H9 (cell line): Measurements from ENCODE around the gene YPEL1. TPM values are rescaled to one million over a fixed set of nuclear protein-coding genes. Genes with fewer than 3 reads are reported as not detected.

ENCODE experiments used
- DNase-seq: peaks from one replicate; pipeline ENCODE4 v3.0.0-alpha.2; 2017
- H2AFZ ChIP-seq: one replicate; pipeline ENCODE4 v1.6.1; 2013; ENCODE audit warnings: mild to moderate bottlenecking, low read length, control low read depth, moderate library complexity
- H2AK5ac ChIP-seq: 2 replicates; pipeline ENCODE4 v1.6.1; 2013; ENCODE audit warnings: low read length, control low read depth, mixed read lengths; ENCODE audit not compliant: insufficient read length
- H2BK120ac ChIP-seq: one replicate; pipeline ENCODE4 v1.6.1; 2013; ENCODE audit warnings: low read depth, mild to moderate bottlenecking, low read length, control low read depth, inconsistent platforms; ENCODE audit not compliant: poor library complexity, severe bottlenecking
- H2BK12ac ChIP-seq: 2 replicates; pipeline ENCODE4 v1.6.1; 2013; ENCODE audit warnings: low read length, control low read depth, mixed read lengths, low read depth; ENCODE audit not compliant: insufficient read length
- H2BK15ac ChIP-seq: 2 replicates; pipeline ENCODE4 v1.6.1; 2013; ENCODE audit warnings: low read depth, low read length, control low read depth
- H2BK20ac ChIP-seq: one replicate; pipeline ENCODE4 v1.6.1; 2013; ENCODE audit warnings: low read depth, mild to moderate bottlenecking, low read length, control low read depth, inconsistent platforms; ENCODE audit not compliant: poor library complexity, severe bottlenecking
- H2BK5ac ChIP-seq: 2 replicates; pipeline ENCODE4 v1.6.1; 2013; ENCODE audit warnings: low read length, control low read depth, mixed read lengths; ENCODE audit not compliant: insufficient read length
- H3K14ac ChIP-seq: 2 replicates; pipeline ENCODE4 v1.6.1; 2013; ENCODE audit warnings: low read length, control low read depth; ENCODE audit not compliant: insufficient read depth
- H3K18ac ChIP-seq: 2 replicates; pipeline ENCODE4 v1.6.1; 2013; ENCODE audit warnings: low read depth, mild to moderate bottlenecking, mixed read lengths, low read length, control low read depth; ENCODE audit not compliant: insufficient read length
- H3K23ac ChIP-seq: 2 replicates; pipeline ENCODE4 v1.6.1; 2013; ENCODE audit warnings: low read length, control low read depth, mixed read lengths, low read depth; ENCODE audit not compliant: insufficient read length
- H3K23me2 ChIP-seq: 2 replicates; pipeline ENCODE4 v1.6.1; 2013; ENCODE audit warnings: low read depth, mild to moderate bottlenecking, mixed read lengths, low read length, control low read depth; ENCODE audit not compliant: insufficient read length, poor library complexity, severe bottlenecking
- H3K27ac ChIP-seq: 2 replicates; pipeline ENCODE4 v1.5.1; 2013; ENCODE audit warnings: low read length, control low read depth, mixed read lengths, low read depth; ENCODE audit not compliant: insufficient read length
- H3K27me3 ChIP-seq: 2 replicates; pipeline ENCODE4 v1.6.1; 2013; ENCODE audit warnings: low read length, control low read depth, inconsistent platforms; ENCODE audit not compliant: insufficient read depth
- H3K4ac ChIP-seq: 2 replicates; pipeline ENCODE4 v1.6.1; 2013; ENCODE audit warnings: low read depth, mild to moderate bottlenecking, control low read depth, inconsistent platforms, low read length, moderate library complexity
- H3K4me1 ChIP-seq: 2 replicates; pipeline ENCODE4 v1.6.1; 2013; ENCODE audit warnings: low read length, control low read depth, inconsistent platforms; ENCODE audit not compliant: insufficient read depth
- H3K4me2 ChIP-seq: 2 replicates; pipeline ENCODE4 v1.6.1; 2013; ENCODE audit warnings: low read length, control low read depth, mixed read lengths; ENCODE audit not compliant: insufficient read length, insufficient read depth
- H3K56ac ChIP-seq: 2 replicates; pipeline ENCODE4 v1.6.1; 2013; ENCODE audit warnings: low read depth, mild to moderate bottlenecking, mixed read lengths, low read length, control low read depth; ENCODE audit not compliant: insufficient read length
- H3K79me1 ChIP-seq: 2 replicates; pipeline ENCODE4 v1.6.1; 2013; ENCODE audit warnings: low read depth, mild to moderate bottlenecking, moderate library complexity, low read length, control low read depth, inconsistent platforms; ENCODE audit not compliant: insufficient read depth, poor library complexity, severe bottlenecking
- H3K79me2 ChIP-seq: 2 replicates; pipeline ENCODE4 v1.6.1; 2013; ENCODE audit warnings: low read length, control low read depth, inconsistent platforms; ENCODE audit not compliant: insufficient read depth
- H3K9ac ChIP-seq: 2 replicates; pipeline ENCODE4 v1.6.1; 2013; ENCODE audit warnings: low read length, control low read depth, mixed read lengths; ENCODE audit not compliant: insufficient read length; ENCODE audit errors: extremely low read depth
- H3K9me3 ChIP-seq: one replicate; pipeline ENCODE4 v1.6.1; 2013; ENCODE audit warnings: low read depth, low read length, inconsistent platforms; ENCODE audit not compliant: control insufficient read depth
- H3T11ph ChIP-seq: one replicate; pipeline ENCODE4 v1.6.1; 2013; ENCODE audit warnings: mild to moderate bottlenecking, low read length, control low read depth, inconsistent platforms
- H4K20me1 ChIP-seq: one replicate; pipeline ENCODE4 v1.6.1; 2013; ENCODE audit not compliant: control insufficient read depth, insufficient read length, insufficient read depth
- H4K5ac ChIP-seq: 2 replicates; pipeline ENCODE4 v1.6.1; 2013; ENCODE audit warnings: low read depth, mild to moderate bottlenecking, mixed read lengths, low read length, control low read depth; ENCODE audit not compliant: insufficient read length
- H4K8ac ChIP-seq: replicated peaks from 2 replicates; pipeline ENCODE4 v1.6.1; 2013; ENCODE audit warnings: low read length, control low read depth, mixed read lengths, low read depth; ENCODE audit not compliant: insufficient read length
- H4K91ac ChIP-seq: 2 replicates; pipeline ENCODE4 v1.6.1; 2013; ENCODE audit warnings: low read depth, mild to moderate bottlenecking, moderate library complexity, mixed read lengths, low read length, control low read depth; ENCODE audit not compliant: insufficient read length
- H3K27ac Mint-ChIP-seq, 3 experiments: 2 replicates in 2 of 3; 3 replicates in 1 of 3; pipeline ENCODE4 v1.8.0; 2020 to 2021; ENCODE audit warnings: mixed read lengths in 3 of 3, mild to moderate bottlenecking in 1 of 3, moderate library complexity in 1 of 3
- H3K27me3 Mint-ChIP-seq: 2 replicates; pipeline ENCODE4 v1.8.0; 2021; ENCODE audit warnings: low read depth, mild to moderate bottlenecking, moderate library complexity, mixed read lengths
- H3K36me3 Mint-ChIP-seq, 3 experiments: 2 replicates in 2 of 3; 3 replicates in 1 of 3; pipeline ENCODE4 v1.8.0; 2020 to 2021; ENCODE audit warnings: low read depth in 3 of 3, mixed read lengths in 3 of 3; ENCODE audit not compliant: insufficient read depth in 1 of 3
- H3K4me1 Mint-ChIP-seq, 2 experiments: 2 replicates each; pipeline ENCODE4 v1.8.0; 2020; ENCODE audit warnings: mixed read lengths in 2 of 2
- H3K4me3 Mint-ChIP-seq, 2 experiments: 2 replicates in 1 of 2; 3 replicates in 1 of 2; pipeline ENCODE4 v1.8.0; 2020 to 2021; ENCODE audit warnings: mild to moderate bottlenecking in 2 of 2, mixed read lengths in 2 of 2, moderate library complexity in 1 of 2
- H3K9me3 Mint-ChIP-seq, 2 experiments: 2 replicates in 1 of 2; 3 replicates in 1 of 2; pipeline ENCODE4 v1.8.0; 2020; ENCODE audit warnings: mild to moderate bottlenecking in 2 of 2, mixed read lengths in 2 of 2, moderate library complexity in 1 of 2
- WGBS: extraction: QIAGEN DNeasy Blood & Tissue Kit; methylation state at CpG from one replicate; pipeline ENCODE4 v1.1.7; 2013; ENCODE audit warnings: missing lambda C conversion rate, low lambda C conversion rate, mixed read lengths; ENCODE audit not compliant: insufficient read length; ENCODE audit errors: extremely low coverage; 5-methylcytosine and 5-hydroxymethylcytosine counted together
- total RNA-seq: library from RNA; stranded (reverse); gene quantifications from 2 replicates; pipeline ENCODE4 v1.2.1, GENCODE V29; 2021
- TF ChIP-seq, protein P1 (sequence below): fragments of 200-600 bp; sonication (generic); conservative IDR thresholded peaks from 3 replicates; pipeline ENCODE4 v1.8.0; 2021; ENCODE audit warnings: antibody characterized with exemption, mild to moderate bottlenecking

Gene YPEL1
- total RNA-seq, 1 experiment from 2014 or later = 5.4 TPM

DNA sequence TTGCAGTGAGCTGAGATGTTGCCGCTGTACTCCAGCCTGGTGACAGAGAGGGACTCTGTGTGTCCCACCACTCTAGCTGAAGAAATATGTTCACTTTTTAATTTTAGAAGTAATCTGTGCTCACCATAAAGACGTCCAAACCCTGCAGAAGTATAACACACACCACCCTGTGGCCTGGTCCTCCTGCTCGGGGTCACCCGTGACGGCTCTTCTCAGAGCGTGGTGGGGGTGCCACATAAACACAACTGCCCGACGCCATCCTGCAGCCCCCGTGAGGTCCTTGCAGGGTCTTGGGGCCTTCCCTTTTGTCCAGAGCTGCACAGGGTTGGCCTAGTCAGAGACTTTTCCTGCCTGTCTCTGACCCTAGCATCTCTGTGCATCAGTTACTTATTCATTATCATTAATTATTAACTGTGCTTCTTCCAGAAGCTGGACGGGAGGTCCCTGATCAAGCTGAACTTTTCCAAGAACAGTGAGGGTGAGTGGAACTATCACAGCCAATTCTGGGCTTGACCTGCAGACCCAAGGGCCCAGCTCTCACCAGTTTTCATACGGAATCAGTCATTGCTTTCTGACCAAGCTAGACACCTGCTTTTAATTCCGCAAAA, 60.9 kb downstream of the YPEL1 start:
- Histone ChIP-seq H3K4me1 (no peaks in the 10 kb centered on the region), H2AK5ac (no peak overlapping the region), H3K56ac (no peak overlapping the region), H3K79me2 (no peaks in the 10 kb centered on the region), H3K4ac (no peak overlapping the region), H2AFZ (no peak overlapping the region), H3K18ac (no peak overlapping the region), H3K4me2 (no peak overlapping the region), H3K27me3 (no peaks in the 10 kb centered on the region), H4K20me1 (no peaks in the 10 kb centered on the region), H2BK12ac (no peak overlapping the region), H4K91ac (no peak overlapping the region), H2BK120ac (no peak overlapping the region), H3K9me3 (no peaks in the 10 kb centered on the region), H3K23ac (no peak overlapping the region), H3K14ac (no peak overlapping the region), H3T11ph (no peak overlapping the region), H2BK5ac (no peak overlapping the region), H3K27ac (no peak overlapping the region), H3K23me2 (no peaks in the 10 kb centered on the region), H3K79me1 (no peaks in the 10 kb centered on the region), H2BK15ac (no peak overlapping the region), H2BK20ac (no peak overlapping the region), H3K9ac (no peak overlapping the region), H4K5ac (no peak overlapping the region), H4K8ac (no peak overlapping the region)
- no CpG with 5 or more reads among the region's 12 CpGs for WGBS
- TF ChIP-seq, protein P1, sequence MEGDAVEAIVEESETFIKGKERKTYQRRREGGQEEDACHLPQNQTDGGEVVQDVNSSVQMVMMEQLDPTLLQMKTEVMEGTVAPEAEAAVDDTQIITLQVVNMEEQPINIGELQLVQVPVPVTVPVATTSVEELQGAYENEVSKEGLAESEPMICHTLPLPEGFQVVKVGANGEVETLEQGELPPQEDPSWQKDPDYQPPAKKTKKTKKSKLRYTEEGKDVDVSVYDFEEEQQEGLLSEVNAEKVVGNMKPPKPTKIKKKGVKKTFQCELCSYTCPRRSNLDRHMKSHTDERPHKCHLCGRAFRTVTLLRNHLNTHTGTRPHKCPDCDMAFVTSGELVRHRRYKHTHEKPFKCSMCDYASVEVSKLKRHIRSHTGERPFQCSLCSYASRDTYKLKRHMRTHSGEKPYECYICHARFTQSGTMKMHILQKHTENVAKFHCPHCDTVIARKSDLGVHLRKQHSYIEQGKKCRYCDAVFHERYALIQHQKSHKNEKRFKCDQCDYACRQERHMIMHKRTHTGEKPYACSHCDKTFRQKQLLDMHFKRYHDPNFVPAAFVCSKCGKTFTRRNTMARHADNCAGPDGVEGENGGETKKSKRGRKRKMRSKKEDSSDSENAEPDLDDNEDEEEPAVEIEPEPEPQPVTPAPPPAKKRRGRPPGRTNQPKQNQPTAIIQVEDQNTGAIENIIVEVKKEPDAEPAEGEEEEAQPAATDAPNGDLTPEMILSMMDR = no peak
- H3K4me1 Mint-ChIP-seq = peaks cover 0 to 7% of the 10 kb centered on the region in 2 experiments; a peak in 2 of 4 replicates
- H3K27ac Mint-ChIP-seq = no peak overlapping the region; a peak in 1 of 7 replicates
- peaks cover 44 to 76% (median 75%) of the 10 kb centered on the region in 3 experiments for H3K36me3 Mint-ChIP-seq
- peaks cover 10 to 13% of the 10 kb centered on the region in 2 experiments; a peak in 4 of 5 replicates for H3K9me3 Mint-ChIP-seq
- H3K27me3 Mint-ChIP-seq = no peaks in the 10 kb centered on the region; the same call in 1 of the 2 replicates
- no peak overlapping the region for H3K4me3 Mint-ChIP-seq
- DNase-seq = no peak
